GM21529 (cell line): ENCODE data around the gene HARS1.
"Not testable (repeated sequence)": the region's sequence is repeated elsewhere in the genome, so short reads cannot be mapped to it uniquely, and the experiment has no call there.

Source experiments
- ATAC-seq: cut with Tn5 transposase; IDR thresholded peaks from one replicate; pipeline ENCODE4 v1.9.1; 2021; ENCODE audit not compliant: unreplicated experiment

HARS1 gene

GRCh38 chr5:140677947-140678346, 13.2 kb downstream of the HARS1 start:
- peak; percentile 50 for ATAC-seq

- no peak for ATAC-seq
Measured at GRCh38 chr5:140674629-140675028, 16.5 kb downstream of the HARS1 start.

- ATAC-seq = no peak
Measured at GRCh38 chr5:140674211-140674610, 17.0 kb downstream of the HARS1 start.

- ATAC-seq = no peak
Measured at GRCh38 chr5:140673187-140673976, 17.8 kb downstream of the HARS1 start, which contains the start of gene DND1. DND1 (minus strand) TSS chr5:140673576; CDS start chr5:140673542, 34 bp downstream.

GRCh38 chr5:140672455-140673186, 18.5 kb downstream of the HARS1 start:
- no peak for ATAC-seq

GRCh38 chr5:140671472-140672125, 19.6 kb downstream of the HARS1 start:
- no peak for ATAC-seq

- ATAC-seq = not testable (repeated sequence)
Measured at GRCh38 chr5:140671035-140671434, 20.1 kb downstream of the HARS1 start.

- ATAC-seq = peak; percentile 97
Measured at GRCh38 chr5:140664359-140665119, 26.6 kb downstream of the HARS1 start, which contains the start of gene WDR55. WDR55 (plus strand) TSS chr5:140664904; CDS start chr5:140664913, 9 bp downstream.

- no peak for ATAC-seq
Measured at GRCh38 chr5:140664030-140664358, 27.2 kb downstream of the HARS1 start.

GRCh38 chr5:140660371-140660770, 30.8 kb downstream of the HARS1 start:
- not testable (repeated sequence) for ATAC-seq

GRCh38 chr5:140658870-140659269, 32.3 kb downstream of the HARS1 start:
- ATAC-seq = no peak

- ATAC-seq = peak; percentile 14
Measured at GRCh38 chr5:140647042-140647419, 44.1 kb downstream of the HARS1 start.

- ATAC-seq = no peak
Measured at GRCh38 chr5:140642718-140643117, 48.5 kb downstream of the HARS1 start.

- no peak for ATAC-seq
Measured at GRCh38 chr5:140641716-140642115, 49.5 kb downstream of the HARS1 start.

- ATAC-seq = peak; percentile 89
Measured at GRCh38 chr5:140639148-140639981, 51.8 kb downstream of the HARS1 start, which contains the start of gene TMCO6. TMCO6 (plus strand) TSS chr5:140639451; CDS start chr5:140639528, 77 bp downstream.

GRCh38 chr5:140638898-140639147, 52.3 kb downstream of the HARS1 start:
- not testable (repeated sequence) for ATAC-seq

- ATAC-seq = no peak
Measured at GRCh38 chr5:140637371-140638100, 53.6 kb downstream of the HARS1 start.

- ATAC-seq = no peak
Measured at GRCh38 chr5:140635291-140636257, 55.6 kb downstream of the HARS1 start.
